ENCODE data around the gene CABLES1.

Gene CABLES1

DNA sequence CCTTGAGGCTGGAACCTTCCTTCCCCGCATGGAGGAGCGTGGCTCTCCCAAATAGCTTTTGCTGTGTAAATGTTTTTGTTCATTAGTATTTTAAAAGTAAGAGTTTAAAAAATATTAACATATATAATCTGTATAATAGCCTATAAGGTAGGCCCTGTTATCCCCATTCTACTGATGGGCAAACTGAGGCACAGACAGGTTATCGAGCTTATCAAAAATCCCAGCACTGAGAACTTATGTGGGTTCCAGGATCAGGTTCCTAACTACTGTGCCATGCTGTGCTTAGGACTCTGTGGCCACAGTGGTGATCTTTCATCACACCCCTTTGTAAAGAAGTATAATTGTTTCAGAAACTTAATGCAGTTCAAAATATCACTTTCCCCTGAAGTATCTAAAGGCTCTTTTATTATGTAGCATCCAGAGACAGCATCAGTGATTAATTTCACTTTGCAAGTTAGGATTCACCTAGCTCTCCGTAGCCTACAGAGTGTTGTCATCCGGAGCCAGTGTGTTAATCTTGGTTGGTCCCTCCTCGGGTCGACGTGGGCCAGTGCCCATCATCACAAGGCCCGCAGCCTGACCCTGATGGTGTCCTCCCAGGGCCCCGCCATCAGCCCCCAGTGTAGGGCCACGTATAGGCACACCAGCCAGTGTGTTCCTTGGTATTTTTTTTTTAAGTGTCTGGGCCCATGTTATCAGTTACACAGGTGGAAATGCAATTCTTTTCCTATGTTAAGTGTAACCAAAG, 28.7 kb downstream of the CABLES1 start:
- CTCF ChIA-PET: no interaction called here
- TF ChIP-seq, protein P1, sequence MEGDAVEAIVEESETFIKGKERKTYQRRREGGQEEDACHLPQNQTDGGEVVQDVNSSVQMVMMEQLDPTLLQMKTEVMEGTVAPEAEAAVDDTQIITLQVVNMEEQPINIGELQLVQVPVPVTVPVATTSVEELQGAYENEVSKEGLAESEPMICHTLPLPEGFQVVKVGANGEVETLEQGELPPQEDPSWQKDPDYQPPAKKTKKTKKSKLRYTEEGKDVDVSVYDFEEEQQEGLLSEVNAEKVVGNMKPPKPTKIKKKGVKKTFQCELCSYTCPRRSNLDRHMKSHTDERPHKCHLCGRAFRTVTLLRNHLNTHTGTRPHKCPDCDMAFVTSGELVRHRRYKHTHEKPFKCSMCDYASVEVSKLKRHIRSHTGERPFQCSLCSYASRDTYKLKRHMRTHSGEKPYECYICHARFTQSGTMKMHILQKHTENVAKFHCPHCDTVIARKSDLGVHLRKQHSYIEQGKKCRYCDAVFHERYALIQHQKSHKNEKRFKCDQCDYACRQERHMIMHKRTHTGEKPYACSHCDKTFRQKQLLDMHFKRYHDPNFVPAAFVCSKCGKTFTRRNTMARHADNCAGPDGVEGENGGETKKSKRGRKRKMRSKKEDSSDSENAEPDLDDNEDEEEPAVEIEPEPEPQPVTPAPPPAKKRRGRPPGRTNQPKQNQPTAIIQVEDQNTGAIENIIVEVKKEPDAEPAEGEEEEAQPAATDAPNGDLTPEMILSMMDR (conservative IDR thresholded peaks at IDR 0.05; ENCODE audit: low read depth): no peak
- DNase-seq (ENCODE audit: low spot score): no peak
- no peak overlapping the region for H3K27ac ChIP-seq
- POLR2A ChIA-PET (ENCODE audit: low non-redundant PET): no interaction called here

DNA sequence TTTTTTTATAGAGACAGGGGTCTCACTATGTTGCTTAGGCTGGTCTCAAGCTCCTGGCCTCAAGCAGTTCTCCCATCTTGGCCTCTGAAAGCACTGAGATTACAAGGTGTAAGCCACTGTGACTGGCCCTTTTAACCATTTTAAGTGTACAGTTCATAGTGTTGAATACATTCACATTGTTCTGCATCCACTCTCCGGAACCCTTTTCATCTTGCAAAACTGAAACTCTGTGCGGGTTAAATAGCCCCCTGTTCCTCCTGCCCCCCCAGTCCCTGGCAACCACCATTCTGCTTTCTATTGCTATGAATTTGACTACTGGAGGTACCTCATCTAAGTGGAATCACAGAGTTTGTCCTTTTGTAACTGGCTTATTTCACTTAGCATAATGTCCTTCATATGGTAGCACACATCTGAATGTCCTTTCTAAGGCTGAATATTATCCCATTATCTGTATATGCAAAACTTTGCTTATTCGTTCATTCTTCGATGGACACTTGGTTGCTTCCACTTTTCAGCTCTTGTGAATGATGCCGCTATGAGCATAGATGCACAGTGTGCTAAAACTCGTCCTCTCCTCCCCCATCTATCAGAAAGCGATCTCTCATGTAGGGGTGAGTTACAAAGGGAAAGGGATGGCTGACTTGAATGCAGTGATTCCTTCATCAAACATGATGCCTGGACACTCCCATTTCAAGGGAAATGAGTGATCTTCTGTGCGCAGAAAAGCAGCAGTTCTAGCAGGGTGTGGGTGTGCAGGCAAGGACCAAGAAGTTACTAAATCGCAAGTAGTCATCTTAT, 30.2 kb downstream of the CABLES1 start:
- H3K27ac ChIP-seq: no peak overlapping the region
- POLR2A ChIA-PET (ENCODE audit: low non-redundant PET): no interaction called here
- DNase-seq (ENCODE audit: low spot score): no peak
- TF ChIP-seq, protein P1 (conservative IDR thresholded peaks at IDR 0.05; ENCODE audit: low read depth): no peak
- CTCF ChIA-PET: no interaction called here

DNA sequence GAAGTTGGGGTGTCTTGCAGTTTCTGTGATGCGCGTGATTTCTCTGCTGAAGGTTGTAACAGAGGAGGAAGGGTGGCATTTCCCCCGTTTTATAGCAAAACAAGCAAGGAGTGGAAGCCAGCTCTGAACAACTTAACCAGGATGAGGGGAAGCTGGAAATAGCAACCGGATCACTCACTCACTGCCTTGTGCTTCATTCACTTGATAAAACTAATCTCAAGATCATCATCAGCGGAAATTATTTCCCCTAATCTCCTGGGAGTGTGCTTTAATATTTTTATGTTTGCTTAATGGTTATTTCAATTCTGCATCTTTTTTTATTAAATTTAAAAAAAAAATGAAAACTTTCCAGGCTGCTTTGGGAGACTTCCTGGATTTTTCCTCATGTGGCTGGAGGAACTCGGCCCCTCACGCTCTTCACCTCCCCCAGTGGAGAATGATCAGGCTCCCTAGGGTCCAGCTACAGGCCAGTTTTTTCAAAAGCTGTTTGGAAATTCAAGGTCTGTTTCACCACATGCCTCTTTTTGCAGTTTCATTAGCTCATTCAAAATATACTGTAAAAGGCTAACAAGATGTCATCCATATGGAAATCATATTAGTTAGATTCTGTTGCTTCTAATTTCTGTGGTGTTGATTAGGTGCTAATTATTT, 31.7 kb downstream of the CABLES1 start:
- TF ChIP-seq, protein P1 (conservative IDR thresholded peaks at IDR 0.05; ENCODE audit: low read depth): no peak
- POLR2A ChIA-PET (ENCODE audit: low non-redundant PET): no interaction called here
- no peak overlapping the region for H3K27ac ChIP-seq
- DNase-seq (ENCODE audit: low spot score): no peak
- CTCF ChIA-PET: no interaction called here

DNA sequence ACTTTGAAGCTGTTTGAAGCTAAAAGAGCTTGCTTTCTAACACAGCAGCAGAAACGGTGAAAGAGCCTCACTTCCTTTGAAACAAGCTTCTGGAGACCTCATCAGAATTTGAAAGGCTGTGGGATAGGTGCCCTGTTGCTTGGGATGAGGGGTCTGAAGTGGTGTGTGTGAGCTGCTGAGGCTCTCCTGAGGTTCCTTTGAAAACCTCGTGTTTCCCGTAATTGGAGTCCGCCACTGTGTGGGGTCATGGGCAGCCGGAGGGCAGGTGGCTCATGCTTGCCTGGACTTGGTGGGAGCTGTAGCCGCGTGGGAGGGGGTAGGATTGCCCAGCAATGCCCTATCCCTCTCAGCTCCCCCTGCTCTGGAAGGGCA, 34.4 kb downstream of the CABLES1 start:
- TF ChIP-seq, protein P1 (conservative IDR thresholded peaks at IDR 0.05; ENCODE audit: low read depth): no peak
- no peak for DNase-seq (ENCODE audit: low spot score)
- ChIA-PET CTCF (no interaction called here), POLR2A (ENCODE audit: low non-redundant PET) (no interaction called here)
- H3K27ac ChIP-seq: no peak overlapping the region

DNA sequence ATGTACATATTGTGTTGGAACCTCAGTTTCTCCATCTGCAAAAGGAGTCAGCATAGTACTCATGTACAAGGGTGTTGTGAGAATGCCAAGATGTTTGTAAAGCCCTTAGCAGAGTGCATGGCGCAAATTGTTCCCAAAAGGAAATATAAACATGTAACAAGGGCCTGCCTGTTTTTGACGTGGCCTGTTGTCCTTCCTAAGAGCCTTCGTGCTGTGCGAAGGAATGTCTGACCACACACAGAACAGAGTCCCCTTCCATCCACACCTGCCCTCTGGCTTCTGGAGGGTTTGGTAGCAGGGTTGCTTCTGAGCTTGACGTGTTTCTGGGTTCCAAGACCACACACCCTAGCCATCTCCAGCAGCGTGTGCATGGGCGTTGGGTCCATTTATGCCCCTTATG, 34.9 kb downstream of the CABLES1 start:
- H3K27ac ChIP-seq: no peak overlapping the region
- ChIA-PET POLR2A (ENCODE audit: low non-redundant PET) (no interaction called here), CTCF (no interaction called here)
- TF ChIP-seq, protein P1 (conservative IDR thresholded peaks at IDR 0.05; ENCODE audit: low read depth): no peak
- DNase-seq (ENCODE audit: low spot score): no peak

DNA sequence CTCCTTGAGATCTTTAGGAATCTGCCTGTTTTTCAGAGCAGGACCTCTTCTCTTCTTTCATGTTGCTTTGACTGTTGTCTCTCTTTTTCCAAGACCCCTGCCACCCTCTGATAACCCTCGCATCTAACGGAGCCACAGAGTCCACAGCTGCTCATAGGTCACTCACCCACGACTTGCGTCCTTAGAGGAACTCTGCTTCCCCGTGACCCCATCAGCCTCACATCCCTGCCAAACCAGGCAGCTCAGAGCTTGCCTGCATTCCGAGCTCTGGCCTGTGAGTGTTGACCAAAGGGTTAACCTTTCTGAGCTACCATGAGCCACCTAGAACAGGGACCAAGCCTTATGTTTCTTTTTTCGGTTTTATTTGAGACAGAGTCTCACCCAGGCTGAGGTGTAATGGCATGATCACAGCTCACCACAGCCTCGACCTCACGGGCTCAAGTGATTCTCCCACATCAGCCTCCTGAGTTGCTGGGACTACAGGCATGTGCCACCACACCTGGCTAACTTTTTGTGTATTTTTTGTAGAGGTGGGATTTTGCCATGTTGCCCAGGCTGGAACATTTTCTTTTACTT, 36.4 kb downstream of the CABLES1 start:
- CTCF ChIA-PET: no interaction called here
- POLR2A ChIA-PET (ENCODE audit: low non-redundant PET): no interaction called here
- TF ChIP-seq, protein P1 (conservative IDR thresholded peaks at IDR 0.05; ENCODE audit: low read depth): no peak
- DNase-seq (ENCODE audit: low spot score): no peak
- no peak overlapping the region for H3K27ac ChIP-seq
